D341Med (cell line): ENCODE data around the gene ADD1.
"Not testable (repeated sequence)": the region's sequence is repeated elsewhere in the genome, so short reads cannot be mapped to it uniquely, and the experiment has no call there.

Source experiments
- DNase-seq: peaks from one replicate; pipeline ENCODE4 v3.0.0; 2012; ENCODE audit warnings: low spot score

Gene ADD1

GRCh38 chr4:2922453-2923101, 78.9 kb downstream of the ADD1 start:
- not testable (repeated sequence) for DNase-seq

GRCh38 chr4:2923141-2923551, 79.5 kb downstream of the ADD1 start:
- no peak for DNase-seq

- no peak for DNase-seq
These were observed 80.1 kb downstream of the ADD1 start for GRCh38 chr4:2923668-2924173.

GRCh38 chr4:2924286-2924685, 80.6 kb downstream of the ADD1 start:
- no peak for DNase-seq

- no peak for DNase-seq
These were observed 81.2 kb downstream of the ADD1 start for GRCh38 chr4:2924765-2925301.

- no peak for DNase-seq
These were observed 81.9 kb downstream of the ADD1 start for GRCh38 chr4:2925496-2925895.

- DNase-seq, result no peak
These were observed 82.6 kb downstream of the ADD1 start for GRCh38 chr4:2925931-2926860.

GRCh38 chr4:2927016-2927695, 83.5 kb downstream of the ADD1 start:
- DNase-seq, result no peak

- no peak for DNase-seq
These were observed 84.0 kb downstream of the ADD1 start for GRCh38 chr4:2927696-2928075.

- DNase-seq, result no peak
These were observed 84.9 kb downstream of the ADD1 start for GRCh38 chr4:2928242-2929176.

- DNase-seq, result no peak
These were observed 85.8 kb downstream of the ADD1 start for GRCh38 chr4:2929469-2929868.

- DNase-seq, result no peak
These were observed 86.6 kb downstream of the ADD1 start for GRCh38 chr4:2930135-2930757.

- DNase-seq, result no peak
These were observed 87.3 kb downstream of the ADD1 start for GRCh38 chr4:2930758-2931511.

- DNase-seq, result no peak
These were observed 88.1 kb downstream of the ADD1 start for GRCh38 chr4:2931512-2932301.

- DNase-seq, result no peak
These were observed 88.8 kb downstream of the ADD1 start for GRCh38 chr4:2932321-2932950.

GRCh38 chr4:2932951-2933565, 89.4 kb downstream of the ADD1 start:
- no peak for DNase-seq

- peak; percentile 64 for DNase-seq
These were observed 90.0 kb downstream of the ADD1 start for GRCh38 chr4:2933566-2934076.
